Right ventricle myocardium inferior (tissue), 1 donor: ENCODE measurements around the gene MARS1. TPM values are rescaled to one million over a fixed set of nuclear protein-coding genes. Genes with fewer than 3 reads are reported as not detected.

Experiments used
- ATAC-seq: fragments of 200-7000 bp; cut with Tn5 transposase; one replicate; pipeline ENCODE4 v1.9.1; 2020; ENCODE audit warnings: mild to moderate bottlenecking, moderate library complexity
- DNase-seq: peaks from one replicate; pipeline ENCODE4 v3.0.0; 2021; ENCODE audit errors: missing footprints
- intact Hi-C: fragments of 100-400 bp; cut with DNase I; formaldehyde crosslinking; loops from one replicate; pipeline ENCODE4 v1.11.0; 2022
- total RNA-seq: library from RNA; stranded (reverse); fragmentation: NEBNext Ultra II Directional; extraction: Animal tissue kit (Norgen Biotek cat#: 25700); gene quantifications from one replicate; pipeline ENCODE4 v1.2.1, GENCODE V29; 2021
- donor health status: DM: no; HTN: yes; CAD: no; lungs with severe emphysema.

MARS1 gene
- total RNA-seq, 1 donor from 2014 or later: 89.7 TPM

GRCh38 chr12:57467212-57467874 is 20.5 kb upstream of the MARS1 start:
- intact Hi-C loops: no loop called here
- ATAC-seq: no peak
- no peak for DNase-seq

GRCh38 chr12:57467915-57468314 is 20.0 kb upstream of the MARS1 start:
- no peak for ATAC-seq
- intact Hi-C loops: no loop called here
- no peak for DNase-seq

GRCh38 chr12:57469296-57470164 is 18.3 kb upstream of the MARS1 start:
- DNase-seq: no peak
- ATAC-seq: no peak
- intact Hi-C loops: no loop called here

GRCh38 chr12:57470286-57470969 is 17.4 kb upstream of the MARS1 start:
- intact Hi-C loops: no loop called here
- ATAC-seq (no peak), DNase-seq (no peak)

GRCh38 chr12:57470970-57471656 is 16.8 kb upstream of the MARS1 start:
- ATAC-seq (no peak), DNase-seq (no peak)
- intact Hi-C loops: no loop called here

- ATAC-seq (no peak), DNase-seq (no peak)
- intact Hi-C loops: no loop called here
Measured at GRCh38 chr12:57471661-57472060, 16.2 kb upstream of the MARS1 start.

- DNase-seq: no peak
- ATAC-seq: no peak
- intact Hi-C loops: no loop called here
Measured at GRCh38 chr12:57472391-57472790, 15.5 kb upstream of the MARS1 start.

- ATAC-seq: no peak
- no peak for DNase-seq
Measured at GRCh38 chr12:57473392-57473791, 14.5 kb upstream of the MARS1 start.

GRCh38 chr12:57473886-57474285 is 14.0 kb upstream of the MARS1 start:
- ATAC-seq: no peak

More at GRCh38 chr12:57473392-57473791, 14.5 kb upstream of the MARS1 start:
- intact Hi-C loops: no loop called here

GRCh38 chr12:57474430-57474829 is 13.4 kb upstream of the MARS1 start:
- no peak for ATAC-seq
- no peak for DNase-seq
- intact Hi-C loops: no loop called here

More at GRCh38 chr12:57473886-57474285, 14.0 kb upstream of the MARS1 start:
- no peak for DNase-seq
- intact Hi-C loops: no loop called here

- ATAC-seq (no peak), DNase-seq (no peak)
- intact Hi-C loops: no loop called here
Measured at GRCh38 chr12:57474862-57475261, 13.0 kb upstream of the MARS1 start.

- ATAC-seq: no peak
- DNase-seq: no peak
- intact Hi-C loops: no loop called here
Measured at GRCh38 chr12:57475271-57476161, 12.4 kb upstream of the MARS1 start.

- intact Hi-C loops: no loop called here
- ATAC-seq (peak; percentile 12), DNase-seq (peak; percentile 85)
Measured at GRCh38 chr12:57476162-57476992, 11.5 kb upstream of the MARS1 start.

- intact Hi-C loops: no loop called here
- ATAC-seq: no peak
- no peak for DNase-seq
Measured at GRCh38 chr12:57476993-57477709, 10.7 kb upstream of the MARS1 start.

GRCh38 chr12:57477710-57478681 is 9.9 kb upstream of the MARS1 start:
- ATAC-seq: peak; percentile 40
- no peak for DNase-seq
- intact Hi-C loops: no loop called here

GRCh38 chr12:57479043-57479375 is 8.9 kb upstream of the MARS1 start:
- ATAC-seq (no peak), DNase-seq (no peak)
- intact Hi-C loops: no loop called here
